Lung (tissue), 12 donors: ENCODE results near the gene CLCN1. TPM values are rescaled to one million over a fixed set of nuclear protein-coding genes. Genes with fewer than 3 reads are reported as not detected.
A peak's percentile ranks its signal among the peaks of the same experiment; 100 is the strongest.

Experiments
- ATAC-seq: fragments of 200-7000 bp; cut with Tn5 transposase; one replicate; pipeline ENCODE4 v1.9.1; 2020; ENCODE audit warnings: moderate number of reproducible peaks; ENCODE audit not compliant: insufficient read depth, low FRiP score
- DNase-seq, 3 donors: peaks; one replicate each; pipeline ENCODE4 v3.0.0-alpha.2; 2013 to 2017
- H3K27ac ChIP-seq, 2 donors: one replicate each; pipeline ENCODE4 v1.5.1; 2013; ENCODE audit warnings: mild to moderate bottlenecking in 2 of 2, moderate library complexity in 2 of 2, control low read depth in 1 of 2, inconsistent platforms in 1 of 2, low read depth in 1 of 2, low read length in 1 of 2
- H3K27me3 ChIP-seq, 3 donors: one replicate each; pipeline ENCODE4 v1.5.1; 2013; ENCODE audit warnings: low read length in 2 of 3; ENCODE audit not compliant: control insufficient read depth in 3 of 3, insufficient read depth in 3 of 3
- H3K36me3 ChIP-seq, 4 donors: one replicate each; pipeline ENCODE4 v1.5.1; 2013; ENCODE audit warnings: low read length in 4 of 4, mild to moderate bottlenecking in 1 of 4, moderate library complexity in 1 of 4; ENCODE audit not compliant: control insufficient read depth in 4 of 4, insufficient read depth in 4 of 4
- H3K4me1 ChIP-seq, 5 donors: one replicate each; pipeline ENCODE4 v1.5.1; 2013; ENCODE audit warnings: low read length in 5 of 5, mild to moderate bottlenecking in 2 of 5, moderate library complexity in 1 of 5; ENCODE audit not compliant: control insufficient read depth in 5 of 5, insufficient read depth in 5 of 5
- H3K4me3 ChIP-seq: one replicate; pipeline ENCODE4 v1.5.1; 2013; ENCODE audit warnings: mild to moderate bottlenecking, control low read depth, moderate library complexity
- H3K9ac ChIP-seq, 2 donors: one replicate each; pipeline ENCODE4 v1.5.1; 2013; ENCODE audit warnings: low read length in 2 of 2, control low read depth in 1 of 2; ENCODE audit not compliant: insufficient read depth in 1 of 2
- H3K9me3 ChIP-seq, 4 donors: one replicate each; pipeline ENCODE4 v1.5.1; 2013; ENCODE audit warnings: low read length in 3 of 4, mild to moderate bottlenecking in 1 of 4, moderate library complexity in 1 of 4; ENCODE audit not compliant: control insufficient read depth in 4 of 4, insufficient read depth in 3 of 4
- CTCF ChIP-seq: IDR thresholded peaks from 2 replicates; pipeline ENCODE4 v1.5.1; 2012; ENCODE audit warnings: mild to moderate bottlenecking; ENCODE audit errors: control extremely low read depth, extremely low read depth
- WGBS, 2 donors: extraction: QIAGEN DNeasy Blood & Tissue Kit; methylation state at CpG; one replicate each; pipeline ENCODE4 v1.1.7; 2013; 5-methylcytosine and 5-hydroxymethylcytosine counted together
- polyA plus RNA-seq, 2 donors: library from polyadenylated mRNA; stranded (reverse); fragments of 200-250 nt; gene quantifications; one replicate each; pipeline ENCODE4 v1.2.1, GENCODE V29; 2013
- total RNA-seq, 2 donors: library from RNA; depleted of rRNA in 1 of 2; stranded (reverse); fragments of >200 nt in 1 of 2; gene quantifications; one replicate each; pipeline ENCODE4 v1.2.1, GENCODE V29; 2014 to 2021
- donor health status: control.
- donor health status: control.
- donor health status: Bipolar disorder and iron deficiency.
- donor health status: healthy.
- donor health status: DM: yes; HTN: yes; CAD: no.

Gene CLCN1
- total and polyA plus RNA-seq, 4 donors = 0.06 to 0.18 TPM; not detected in 2

DNA sequence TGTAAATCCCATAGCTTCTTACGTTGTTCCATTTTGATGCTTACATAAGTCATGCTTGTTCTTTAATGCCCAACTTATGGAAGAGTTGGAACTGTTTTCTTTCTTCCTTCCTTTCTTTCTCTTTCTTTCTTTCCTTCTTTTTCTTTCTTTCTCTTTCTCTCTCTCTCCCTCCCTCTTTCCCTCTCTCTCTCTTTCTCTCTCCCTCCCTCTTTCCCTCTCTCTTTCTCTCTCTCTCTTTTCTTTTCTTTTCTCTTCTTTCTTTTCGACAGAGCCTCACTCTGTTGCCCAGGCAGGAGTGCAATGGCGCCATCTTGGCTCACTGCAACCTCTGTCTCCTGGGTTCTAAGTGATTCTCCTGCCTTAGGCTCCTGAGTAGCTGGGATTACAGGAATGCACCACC, 27.7 kb downstream of the CLCN1 start:
- H3K27me3 ChIP-seq = peaks cover 0 to 22% (median 4%) of the 10 kb centered on the region in 3 donors
- H3K27ac ChIP-seq = no peak overlapping the region
- H3K9me3 ChIP-seq = peaks cover 0 to 3% (median 0%) of the 10 kb centered on the region in 4 donors
- DNase-seq (no peak), ATAC-seq (no peak)
- no peak overlapping the region for H3K9ac ChIP-seq
- no peak overlapping the region for H3K4me3 ChIP-seq
- H3K36me3 ChIP-seq = no peaks in the 10 kb centered on the region
- TF ChIP-seq CTCF = no peak
- 78 to 93% methylated on average over 3 of the region's 3 CpGs for WGBS, 2 donors
- peaks cover 0 to 4% (median 0%) of the 10 kb centered on the region in 5 donors for H3K4me1 ChIP-seq

- peaks cover 0 to 3% (median 0%) of the 10 kb centered on the region in 4 donors for H3K9me3 ChIP-seq
- ATAC-seq (peak; percentile 72), DNase-seq (peak; percentile 29 to 57 (median 46))
Observed at GRCh38 chr7:143345428-143345900, 29.6 kb downstream of the CLCN1 start.

GRCh38 chr7:143346018-143346417, 30.1 kb downstream of the CLCN1 start:
- H3K9me3 ChIP-seq = peaks cover 0 to 3% (median 0%) of the 10 kb centered on the region in 4 donors
- no peak overlapping the region for H3K4me3 ChIP-seq
- H3K27ac ChIP-seq = no peak overlapping the region
- WGBS, 2 donors = 90 to 91% methylated on average over 4 of the region's 4 CpGs
- no peak for ATAC-seq
- TF ChIP-seq CTCF = no peak
- no peak for DNase-seq
- no peak overlapping the region for H3K9ac ChIP-seq
- no peaks in the 10 kb centered on the region for H3K36me3 ChIP-seq
- peaks cover 0 to 4% (median 0%) of the 10 kb centered on the region in 5 donors for H3K4me1 ChIP-seq
- peaks cover 0 to 20% (median 4%) of the 10 kb centered on the region in 3 donors for H3K27me3 ChIP-seq

More at GRCh38 chr7:143345428-143345900, 29.6 kb downstream of the CLCN1 start:
- TF ChIP-seq CTCF = peak; percentile 23
- H3K36me3 ChIP-seq = no peaks in the 10 kb centered on the region
- no peak overlapping the region for H3K27ac ChIP-seq
- H3K27me3 ChIP-seq = peaks cover 0 to 20% (median 4%) of the 10 kb centered on the region in 3 donors
- H3K9ac ChIP-seq = no peak overlapping the region
- H3K4me1 ChIP-seq = peaks cover 0 to 4% (median 0%) of the 10 kb centered on the region in 5 donors
- WGBS, 2 donors = 6 to 9% methylated on average over 34 to 35 of the region's 35 CpGs
- no peak overlapping the region for H3K4me3 ChIP-seq

DNA sequence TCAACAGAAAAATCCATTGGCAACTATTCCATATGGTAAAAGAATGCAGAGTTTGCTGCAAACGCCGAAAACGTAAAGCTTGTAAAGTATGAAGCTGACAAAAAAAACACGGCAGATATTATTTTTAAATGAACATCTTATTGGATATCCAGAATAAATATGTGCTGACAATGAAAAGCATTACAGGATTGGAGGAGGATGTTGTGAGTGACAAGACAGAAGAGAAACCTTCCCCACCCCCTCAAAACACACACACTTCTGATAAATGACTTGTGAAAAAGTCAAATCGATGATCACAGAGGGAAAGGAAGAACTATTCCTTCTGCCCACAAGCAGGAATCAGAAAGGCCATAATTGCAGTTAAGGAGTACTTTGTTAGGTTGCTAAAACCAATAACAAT, 32.0 kb downstream of the CLCN1 start:
- ATAC-seq (no peak), DNase-seq (no peak)
- no peak overlapping the region for H3K27ac ChIP-seq
- H3K27me3 ChIP-seq = peaks cover 0 to 20% (median 4%) of the 10 kb centered on the region in 3 donors
- no peaks in the 10 kb centered on the region for H3K36me3 ChIP-seq
- H3K9ac ChIP-seq = no peak overlapping the region
- H3K9me3 ChIP-seq = no peaks in the 10 kb centered on the region
- peaks cover 0 to 4% (median 0%) of the 10 kb centered on the region in 5 donors for H3K4me1 ChIP-seq
- H3K4me3 ChIP-seq = no peak overlapping the region
- 57 to 63% methylated on average over 5 of the region's 5 CpGs for WGBS, 2 donors
- TF ChIP-seq CTCF = no peak
